GM18499 (cell line): Measurements from ENCODE around the gene NFIX.

Experiments
- ATAC-seq: cut with Tn5 transposase; IDR thresholded peaks from one replicate; pipeline ENCODE4 v1.9.1; 2021; ENCODE audit warnings: moderate number of reproducible peaks; ENCODE audit not compliant: insufficient read depth, unreplicated experiment

The NFIX gene

DNA sequence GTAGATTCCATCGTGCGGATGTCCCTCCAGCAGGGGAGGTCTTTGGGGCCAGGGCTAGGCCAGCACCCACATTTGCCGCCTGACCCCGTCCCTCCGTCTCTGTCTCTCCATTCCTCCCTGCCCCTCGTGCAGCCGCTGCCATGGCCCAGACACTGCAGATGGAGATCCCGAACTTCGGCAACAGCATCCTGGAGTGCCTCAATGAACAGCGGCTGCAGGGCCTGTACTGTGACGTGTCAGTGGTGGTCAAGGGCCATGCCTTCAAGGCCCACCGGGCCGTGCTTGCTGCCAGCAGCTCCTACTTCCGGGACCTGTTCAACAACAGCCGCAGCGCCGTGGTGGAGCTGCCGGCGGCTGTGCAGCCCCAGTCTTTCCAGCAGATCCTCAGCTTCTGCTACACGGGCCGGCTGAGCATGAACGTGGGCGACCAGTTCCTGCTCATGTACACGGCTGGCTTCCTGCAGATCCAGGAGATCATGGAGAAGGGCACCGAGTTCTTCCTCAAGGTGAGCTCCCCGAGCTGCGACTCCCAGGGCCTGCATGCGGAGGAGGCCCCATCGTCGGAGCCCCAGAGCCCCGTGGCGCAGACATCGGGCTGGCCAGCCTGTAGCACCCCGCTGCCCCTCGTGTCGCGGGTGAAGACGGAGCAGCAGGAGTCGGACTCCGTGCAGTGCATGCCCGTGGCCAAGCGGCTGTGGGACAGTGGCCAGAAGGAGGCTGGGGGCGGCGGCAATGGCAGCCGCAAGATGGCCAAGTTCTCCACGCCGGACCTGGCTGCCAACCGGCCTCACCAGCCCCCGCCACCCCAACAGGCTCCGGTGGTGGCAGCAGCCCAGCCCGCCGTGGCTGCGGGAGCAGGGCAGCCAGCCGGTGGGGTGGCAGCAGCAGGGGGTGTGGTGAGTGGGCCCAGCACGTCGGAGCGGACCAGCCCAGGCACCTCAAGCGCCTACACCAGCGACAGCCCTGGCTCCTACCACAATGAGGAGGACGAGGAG, 140.1 kb downstream of the NFIX start:
- no peak for ATAC-seq

DNA sequence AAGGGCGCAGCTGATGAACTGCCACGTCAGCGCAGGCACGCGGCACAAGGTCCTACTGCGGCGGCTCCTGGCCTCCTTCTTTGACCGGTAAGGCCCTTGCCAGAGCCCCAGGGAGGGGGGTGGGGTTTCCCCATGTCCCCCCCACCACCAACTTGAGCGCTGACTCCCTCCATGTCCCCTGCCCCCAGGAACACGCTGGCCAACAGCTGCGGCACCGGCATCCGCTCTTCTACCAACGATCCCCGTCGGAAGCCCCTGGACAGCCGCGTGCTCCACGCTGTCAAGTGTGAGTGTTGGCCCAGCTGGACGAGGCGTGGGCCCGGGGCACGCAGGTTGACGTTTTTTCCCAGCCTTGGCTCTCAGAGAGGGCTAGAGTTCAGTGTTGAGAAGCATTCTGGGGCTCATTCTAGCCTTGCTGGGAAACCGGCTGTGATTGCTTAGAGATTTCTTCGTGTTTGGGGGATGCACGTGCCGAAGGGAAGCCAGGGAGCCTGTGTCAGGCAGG, 142.1 kb downstream of the NFIX start:
- no peak for ATAC-seq

DNA sequence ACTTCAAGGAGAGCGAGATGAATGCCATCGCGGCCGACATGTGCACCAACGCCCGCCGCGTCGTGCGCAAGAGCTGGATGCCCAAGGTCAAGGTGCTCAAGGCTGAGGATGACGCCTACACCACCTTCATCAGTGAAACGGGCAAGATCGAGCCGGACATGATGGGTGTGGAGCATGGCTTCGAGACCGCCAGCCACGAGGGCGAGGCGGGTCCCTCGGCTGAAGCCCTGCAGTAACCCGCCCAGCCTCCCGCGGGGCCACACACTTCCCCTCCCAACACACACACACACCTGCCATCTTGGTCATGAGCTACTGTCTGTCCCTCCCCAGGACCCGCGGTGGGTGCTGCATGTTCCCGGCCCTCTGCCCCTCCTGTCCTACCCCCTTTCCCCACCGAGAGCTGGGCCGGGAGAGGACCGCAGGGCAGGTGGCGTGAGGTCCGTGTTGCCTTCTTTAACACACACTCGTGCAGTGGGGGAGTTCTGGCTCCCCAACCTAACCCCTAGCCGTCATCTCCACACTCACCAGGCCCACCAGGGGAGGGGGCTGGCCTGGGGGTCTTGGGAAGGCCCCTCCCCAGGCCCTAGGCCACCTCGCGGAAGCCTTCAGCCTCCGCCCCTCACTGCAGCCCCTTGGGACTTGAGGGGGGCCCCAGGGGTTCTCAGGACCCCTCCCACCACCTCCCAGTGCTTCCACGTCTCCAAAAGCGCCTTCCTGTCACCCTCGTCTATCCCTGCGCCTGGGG, 143.1 kb downstream of the NFIX start:
- ATAC-seq = no peak

DNA sequence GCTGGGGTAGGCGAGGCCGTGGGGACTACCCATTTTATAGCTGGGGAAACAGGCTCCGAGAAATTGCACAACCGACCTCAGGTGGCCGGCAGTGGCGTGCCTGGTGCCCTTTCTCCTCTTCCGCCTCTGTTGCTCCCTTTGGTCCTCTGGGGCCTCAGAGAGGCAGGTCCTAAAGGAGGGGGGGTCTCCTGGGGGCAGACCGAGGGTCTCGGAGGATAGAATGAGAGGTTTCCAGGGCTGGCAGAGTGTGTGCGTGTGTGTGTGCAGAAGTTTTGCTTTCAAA, 143.6 kb downstream of the NFIX start:
- ATAC-seq = no peak

DNA sequence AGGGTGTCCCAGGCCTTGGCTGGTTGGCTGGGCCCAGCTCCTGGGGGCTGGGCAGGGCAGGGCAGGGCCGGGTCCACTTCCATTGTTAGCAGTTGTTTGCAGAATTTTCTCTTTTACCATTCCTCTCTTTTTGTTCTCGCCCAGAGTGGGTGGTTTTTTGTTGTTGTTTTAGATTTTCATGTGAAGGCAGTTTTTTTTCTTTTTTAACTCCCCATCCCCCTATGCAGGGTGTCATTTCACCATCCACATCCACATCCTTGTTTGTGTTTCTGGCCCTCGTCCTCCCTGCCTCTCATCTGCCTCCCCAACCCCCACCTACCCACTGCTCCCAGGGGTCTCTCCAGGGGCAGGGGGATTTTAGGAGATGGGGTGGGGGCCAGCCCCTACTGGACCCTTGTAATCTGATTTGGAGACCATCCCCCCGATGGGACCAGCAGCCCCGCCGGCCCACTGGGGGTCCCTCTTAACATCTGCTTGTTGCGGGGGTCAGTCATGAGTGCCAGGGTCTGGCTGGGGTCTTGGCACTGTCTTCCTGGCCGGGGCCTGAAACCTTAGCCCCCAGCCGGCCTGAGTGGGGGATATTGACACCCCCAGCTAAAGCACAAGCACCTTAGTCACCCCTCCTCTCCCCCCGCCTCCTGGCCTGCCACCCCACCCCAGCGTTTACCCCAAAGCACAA, 144.5 kb downstream of the NFIX start:
- ATAC-seq = no peak

DNA sequence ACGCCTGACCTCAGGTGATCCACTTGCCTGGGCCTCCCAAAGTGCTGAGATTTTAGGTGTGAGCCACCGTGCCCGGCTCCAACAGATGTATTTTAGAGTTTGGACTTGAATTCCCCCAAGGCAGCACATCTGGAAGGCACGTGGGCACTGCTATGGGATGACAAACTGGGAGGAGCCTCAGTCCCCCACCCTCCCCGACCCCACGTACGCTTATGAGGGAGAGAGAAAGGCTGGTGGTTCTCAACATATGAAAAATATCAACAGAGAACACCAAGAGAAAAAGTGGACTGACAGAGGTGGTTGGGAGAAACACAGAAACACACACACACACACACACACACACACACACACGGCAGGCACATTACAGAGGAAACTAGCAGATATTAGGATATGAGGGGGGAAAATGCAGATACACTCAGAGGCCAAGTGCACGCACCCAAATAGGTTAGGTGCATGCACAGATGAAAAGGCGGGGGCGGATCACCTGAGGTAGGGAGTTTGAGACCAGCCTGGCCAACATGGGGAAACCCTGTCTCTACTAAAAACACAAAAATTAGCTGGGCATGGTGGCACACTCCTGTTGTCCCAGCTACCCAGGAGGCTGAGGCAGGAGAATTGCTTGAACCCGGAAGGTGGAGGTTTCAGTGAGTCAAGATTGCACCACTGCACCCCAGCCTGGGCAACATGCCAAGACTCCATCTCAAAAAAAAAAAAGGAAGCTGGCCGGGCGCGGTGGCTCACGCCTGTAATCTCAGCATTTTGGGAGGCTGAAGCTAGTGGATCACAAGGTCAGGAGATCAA, 151.7 kb downstream of the NFIX start:
- no peak for ATAC-seq
